WERI-Rb-1 (cell line): ENCODE data around the gene VSTM5.

Experiments
- DNase-seq: peaks from one replicate; pipeline ENCODE4 v3.0.0-alpha.2; 2020
- H3K27ac ChIP-seq: fragments of 250-450 bp; sonication (Bioruptor Pico); 2 replicates; pipeline ENCODE4 v1.5.1; 2020; ENCODE audit warnings: mild to moderate bottlenecking, moderate library complexity
- H3K27me3 ChIP-seq: fragments of 250-450 bp; sonication (Bioruptor Pico); 2 replicates; pipeline ENCODE4 v1.5.1; 2021; ENCODE audit warnings: mild to moderate bottlenecking, low read depth, moderate library complexity; ENCODE audit not compliant: insufficient read depth, severe bottlenecking
- H3K36me3 ChIP-seq: fragments of 250-450 bp; sonication (Bioruptor Pico); 2 replicates; pipeline ENCODE4 v1.5.1; 2020; ENCODE audit warnings: mild to moderate bottlenecking, moderate library complexity
- H3K4me3 ChIP-seq: 2 replicates; pipeline ENCODE4 v1.5.1; 2011; ENCODE audit warnings: low read depth, mild to moderate bottlenecking, control low read depth, low read length
- H3K9me3 ChIP-seq: fragments of 250-450 bp; sonication (Bioruptor Pico); 2 replicates; pipeline ENCODE4 v1.5.1; 2021; ENCODE audit warnings: mild to moderate bottlenecking, moderate library complexity; ENCODE audit not compliant: severe bottlenecking
- TF ChIP-seq, protein P1 (sequence below): IDR thresholded peaks from 2 replicates; pipeline ENCODE4 v1.5.1; 2011; ENCODE audit warnings: low read depth, mild to moderate bottlenecking, control low read depth, inconsistent platforms, low read length

VSTM5 gene

DNA sequence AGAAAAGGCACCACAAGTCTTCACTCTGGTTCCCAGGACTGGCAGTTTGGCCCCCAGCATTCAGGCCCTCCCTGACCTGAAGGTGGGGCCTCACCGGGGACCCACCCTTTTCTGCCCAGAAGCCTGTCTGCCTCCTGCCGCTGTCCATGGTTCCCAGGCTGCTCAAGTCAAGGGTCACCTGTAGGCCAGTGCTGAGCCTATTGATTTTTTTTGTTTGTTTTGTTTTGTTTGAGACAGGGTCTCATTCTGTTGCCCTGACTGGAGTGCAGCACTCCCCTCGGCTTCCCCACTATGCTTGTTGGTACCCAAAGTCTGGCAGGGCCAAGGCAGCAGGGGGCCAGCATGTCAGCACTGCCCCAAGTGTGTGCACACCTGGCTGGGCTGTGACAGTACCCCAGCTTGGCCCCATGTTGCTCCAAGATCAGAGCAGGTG is 77.4 kb downstream of the VSTM5 start:
- no peak overlapping the region for H3K4me3 ChIP-seq
- no peak for DNase-seq
- no peaks in the 10 kb centered on the region for H3K9me3 ChIP-seq
- TF ChIP-seq, protein P1, sequence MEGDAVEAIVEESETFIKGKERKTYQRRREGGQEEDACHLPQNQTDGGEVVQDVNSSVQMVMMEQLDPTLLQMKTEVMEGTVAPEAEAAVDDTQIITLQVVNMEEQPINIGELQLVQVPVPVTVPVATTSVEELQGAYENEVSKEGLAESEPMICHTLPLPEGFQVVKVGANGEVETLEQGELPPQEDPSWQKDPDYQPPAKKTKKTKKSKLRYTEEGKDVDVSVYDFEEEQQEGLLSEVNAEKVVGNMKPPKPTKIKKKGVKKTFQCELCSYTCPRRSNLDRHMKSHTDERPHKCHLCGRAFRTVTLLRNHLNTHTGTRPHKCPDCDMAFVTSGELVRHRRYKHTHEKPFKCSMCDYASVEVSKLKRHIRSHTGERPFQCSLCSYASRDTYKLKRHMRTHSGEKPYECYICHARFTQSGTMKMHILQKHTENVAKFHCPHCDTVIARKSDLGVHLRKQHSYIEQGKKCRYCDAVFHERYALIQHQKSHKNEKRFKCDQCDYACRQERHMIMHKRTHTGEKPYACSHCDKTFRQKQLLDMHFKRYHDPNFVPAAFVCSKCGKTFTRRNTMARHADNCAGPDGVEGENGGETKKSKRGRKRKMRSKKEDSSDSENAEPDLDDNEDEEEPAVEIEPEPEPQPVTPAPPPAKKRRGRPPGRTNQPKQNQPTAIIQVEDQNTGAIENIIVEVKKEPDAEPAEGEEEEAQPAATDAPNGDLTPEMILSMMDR: no peak
- H3K27me3 ChIP-seq: no peaks in the 10 kb centered on the region
- H3K27ac ChIP-seq: no peak overlapping the region
- no peaks in the 10 kb centered on the region for H3K36me3 ChIP-seq

DNA sequence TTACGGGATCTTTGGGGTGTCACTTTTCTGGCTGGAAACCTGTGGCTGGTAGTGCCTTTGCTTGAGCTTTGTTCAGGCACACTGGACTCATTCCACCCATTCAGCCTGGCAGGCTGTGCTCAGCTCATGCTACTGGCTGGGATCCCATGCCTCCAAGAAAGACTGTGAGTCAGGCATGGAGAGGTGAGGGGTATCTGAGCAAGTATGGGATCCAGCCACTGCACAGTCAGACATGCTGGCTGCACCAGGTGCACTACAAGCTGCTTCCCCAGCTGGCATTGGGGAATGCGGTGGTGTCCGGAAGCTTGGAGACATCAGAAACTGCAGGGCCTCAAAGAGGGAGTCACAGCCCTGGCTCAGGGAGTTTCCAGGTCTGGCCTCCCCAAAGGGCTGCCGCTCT is 78.3 kb downstream of the VSTM5 start:
- no peak overlapping the region for H3K4me3 ChIP-seq
- no peak overlapping the region for H3K27ac ChIP-seq
- H3K36me3 ChIP-seq: no peaks in the 10 kb centered on the region
- no peaks in the 10 kb centered on the region for H3K9me3 ChIP-seq
- TF ChIP-seq, protein P1: no peak
- no peaks in the 10 kb centered on the region for H3K27me3 ChIP-seq
- no peak for DNase-seq

DNA sequence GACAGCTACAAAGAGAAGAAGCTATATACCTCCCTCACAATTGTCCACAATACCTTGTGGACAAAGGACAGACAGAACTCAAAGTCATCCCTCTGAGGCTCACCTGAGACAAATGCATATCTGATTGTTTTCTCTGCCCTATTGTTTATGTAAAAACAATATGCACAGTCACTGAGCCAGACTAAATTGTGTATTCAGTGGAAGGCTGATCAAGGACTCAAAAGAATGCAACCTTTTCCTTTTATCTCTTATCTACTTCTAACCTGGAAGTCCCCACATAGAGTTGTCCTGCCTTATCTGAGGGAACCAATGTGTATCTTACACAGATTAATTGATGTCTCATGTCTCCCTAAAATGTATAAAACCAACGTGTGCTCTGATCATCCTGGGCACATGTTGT is 80.3 kb downstream of the VSTM5 start:
- no peak for DNase-seq
- Histone ChIP-seq H3K27me3 (no peaks in the 10 kb centered on the region), H3K4me3 (no peak overlapping the region), H3K27ac (no peak overlapping the region), H3K36me3 (no peaks in the 10 kb centered on the region), H3K9me3 (no peaks in the 10 kb centered on the region)
- TF ChIP-seq, protein P1: no peak
